Measurements from ENCODE around the gene YWHAB.
"Not testable (repeated sequence)": the region's sequence is repeated elsewhere in the genome, so short reads cannot be mapped to it uniquely, and the experiment has no call there.

Gene YWHAB

GRCh38 chr20:44885392-44886265 lies at the start of gene YWHAB:
Gene YWHAB (plus strand): TSS chr20:44885705. CDS start chr20:44901534, 15,829 bp downstream.
- DNase-seq (ENCODE audit: low spot score): peak; percentile 90

DNA sequence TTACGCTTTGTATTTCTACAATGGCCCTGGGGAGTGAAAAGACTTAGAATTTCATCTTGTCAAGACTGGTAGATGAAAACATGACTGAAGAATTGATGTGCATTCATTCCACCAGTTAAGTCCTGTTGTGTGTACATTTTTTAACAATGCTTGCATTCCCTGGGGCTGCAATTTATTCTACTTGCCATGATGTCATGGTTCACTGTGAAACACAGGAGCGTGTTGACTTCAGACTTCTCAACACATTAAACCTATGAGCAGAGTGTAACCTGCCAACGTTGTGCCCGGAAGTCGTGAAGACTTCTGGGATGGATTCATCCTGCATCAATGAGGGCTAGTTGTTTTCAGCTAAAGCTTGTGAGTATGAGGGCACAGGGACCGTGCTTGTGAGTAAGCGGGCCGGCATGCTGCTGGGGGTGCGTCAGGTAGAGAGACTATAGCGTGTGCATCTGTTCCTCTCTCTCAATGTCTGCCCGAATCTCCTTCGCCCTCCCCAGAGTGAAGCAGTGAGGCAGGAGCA lies 48.8 kb upstream of the YWHAB start:
- DNase-seq (ENCODE audit: low spot score): no peak

GRCh38 chr20:44837946-44838345 lies 47.6 kb upstream of the YWHAB start:
- no peak for DNase-seq (ENCODE audit: low spot score)

DNA sequence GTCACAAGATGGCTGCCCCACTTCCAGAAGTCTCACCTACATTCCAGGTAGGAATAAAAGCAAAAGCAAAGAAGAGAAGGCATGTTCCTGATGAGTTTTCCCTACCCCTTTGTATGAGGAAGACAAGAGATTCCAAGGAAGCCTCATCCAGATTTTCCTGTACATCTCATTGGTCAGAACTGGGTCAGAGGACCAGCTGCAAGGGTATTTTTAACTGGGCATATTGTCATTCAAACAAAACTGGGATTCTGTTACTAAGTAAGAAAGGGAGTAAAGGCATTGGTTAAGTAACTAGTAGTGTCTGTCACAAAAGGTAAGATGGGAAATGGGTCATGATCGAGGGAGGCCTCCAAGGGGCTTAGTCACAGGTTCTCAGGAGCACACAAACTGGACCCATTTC lies 47.0 kb upstream of the YWHAB start:
- DNase-seq (ENCODE audit: low spot score): no peak

GRCh38 chr20:44839481-44839880 lies 46.0 kb upstream of the YWHAB start:
- DNase-seq (ENCODE audit: low spot score): no peak

DNA sequence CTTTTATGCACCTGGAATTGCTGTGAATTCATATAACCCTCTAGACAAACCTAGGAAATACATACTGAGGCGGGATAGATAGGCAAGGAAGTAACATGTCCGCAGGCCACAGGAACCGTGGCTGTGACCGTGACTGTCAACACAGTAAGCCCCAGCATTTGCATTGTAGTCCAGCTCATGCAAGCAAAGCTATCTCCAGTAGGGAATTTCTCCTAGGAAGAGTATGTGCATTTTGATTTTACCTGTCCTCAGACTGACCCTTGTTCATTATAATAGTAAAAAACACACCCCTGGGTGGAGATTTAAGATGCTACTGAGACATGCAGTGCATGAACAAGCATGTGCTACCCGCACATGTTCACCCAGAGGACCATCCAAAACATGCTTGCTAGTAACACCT lies 44.7 kb upstream of the YWHAB start:
- DNase-seq (ENCODE audit: low spot score): no peak

DNA sequence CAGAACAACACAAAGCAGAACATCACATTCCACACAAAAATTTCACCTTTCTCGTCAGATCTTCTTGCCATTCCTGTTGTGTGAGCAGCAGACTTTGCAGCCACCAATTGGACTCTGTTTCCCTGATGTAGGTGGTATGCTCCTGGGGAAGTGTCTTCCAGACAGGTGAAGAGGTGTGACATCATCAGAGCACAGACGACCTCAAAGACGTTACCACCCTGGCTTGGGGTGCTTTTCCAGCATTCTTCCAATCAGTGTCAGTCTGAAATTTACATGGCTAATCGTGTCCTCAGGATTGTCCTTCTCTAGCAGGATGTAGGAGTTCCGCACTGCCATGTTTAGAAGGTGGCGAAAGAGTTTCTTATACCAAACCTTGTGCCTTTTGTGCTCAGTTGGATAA lies 43.5 kb upstream of the YWHAB start:
- DNase-seq (ENCODE audit: low spot score): no peak

DNA sequence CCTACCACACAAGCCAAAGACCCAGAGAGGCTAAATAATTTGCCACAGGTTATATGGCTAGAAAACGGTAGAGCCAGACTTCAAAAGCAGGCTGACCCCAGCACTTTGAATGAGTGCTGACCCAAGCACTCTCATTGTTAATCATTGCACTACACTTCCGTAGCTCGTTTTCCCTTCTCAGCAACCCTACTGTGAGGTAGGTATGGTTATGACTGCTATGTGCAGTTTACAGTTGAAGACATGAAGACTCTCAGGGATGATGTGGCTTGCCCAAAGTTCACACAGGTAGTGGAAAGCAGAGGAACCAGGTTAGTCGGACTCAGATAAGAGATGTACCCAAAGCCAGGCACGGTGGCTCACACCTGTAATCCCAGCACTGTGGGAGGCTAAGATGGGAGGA lies 41.6 kb upstream of the YWHAB start:
- DNase-seq (ENCODE audit: low spot score): no peak

DNA sequence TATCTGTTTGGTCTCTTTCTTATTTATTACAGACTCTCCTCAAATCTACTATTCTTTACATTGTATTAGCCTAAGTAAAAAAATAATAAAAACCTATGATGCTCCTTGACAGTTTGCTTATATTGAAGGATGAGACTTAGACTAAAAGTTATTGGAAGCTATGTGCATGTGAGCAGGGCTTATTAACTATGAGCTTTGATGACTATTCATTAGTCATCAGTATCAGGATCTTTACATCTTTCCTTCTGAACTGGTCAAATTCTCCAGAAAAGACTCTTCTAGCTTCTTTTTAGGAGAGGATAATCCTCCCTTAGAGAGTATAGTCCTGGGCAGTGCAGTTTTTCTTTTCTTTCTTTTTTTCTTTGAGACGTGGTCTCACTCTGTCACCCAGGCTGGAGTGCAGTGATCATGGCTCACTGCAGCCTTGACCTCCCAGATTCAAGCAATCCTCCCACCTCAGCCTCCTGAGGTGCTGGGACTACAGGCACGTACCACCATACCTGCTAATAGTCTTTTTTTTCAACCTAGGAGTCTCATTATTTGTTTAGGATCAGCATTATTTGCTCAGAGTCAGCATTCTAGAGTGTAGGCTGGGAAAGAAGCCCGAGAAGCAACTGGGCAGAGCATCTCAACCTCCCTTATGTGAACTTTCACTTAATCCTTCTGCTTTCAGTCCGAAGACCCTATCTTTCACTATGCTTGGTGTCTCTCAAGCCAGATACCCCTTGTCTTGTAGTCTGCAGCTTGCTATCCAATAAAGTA lies 37.1 kb upstream of the YWHAB start:
- DNase-seq (ENCODE audit: low spot score): no peak

GRCh38 chr20:44849703-44850102 lies 35.8 kb upstream of the YWHAB start:
- no peak for DNase-seq (ENCODE audit: low spot score)

GRCh38 chr20:44850272-44850671 lies 35.2 kb upstream of the YWHAB start:
- no peak for DNase-seq (ENCODE audit: low spot score)

DNA sequence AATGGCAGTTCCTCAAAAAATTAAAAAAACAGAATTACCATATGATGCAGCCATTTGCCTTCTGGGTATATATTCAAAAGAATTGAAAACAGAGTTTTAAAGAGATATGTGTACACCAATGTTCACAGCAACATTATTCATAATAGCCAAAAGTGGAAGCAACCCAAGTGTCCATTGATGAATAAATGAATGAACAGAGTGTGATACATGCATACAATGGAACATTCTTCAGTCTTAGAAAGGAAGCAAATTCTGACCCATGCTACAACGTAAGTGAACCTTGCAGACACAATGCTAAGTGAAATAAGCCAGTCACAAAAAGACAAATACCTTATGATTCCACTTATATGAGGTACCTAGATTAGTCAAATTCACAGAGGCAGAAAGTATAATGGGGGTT lies 34.7 kb upstream of the YWHAB start:
- DNase-seq (ENCODE audit: low spot score): no peak

GRCh38 chr20:44851545-44851944 lies 34.0 kb upstream of the YWHAB start:
- DNase-seq (ENCODE audit: low spot score): no peak

GRCh38 chr20:44856442-44856841 lies 29.1 kb upstream of the YWHAB start:
- DNase-seq (ENCODE audit: low spot score): no peak

DNA sequence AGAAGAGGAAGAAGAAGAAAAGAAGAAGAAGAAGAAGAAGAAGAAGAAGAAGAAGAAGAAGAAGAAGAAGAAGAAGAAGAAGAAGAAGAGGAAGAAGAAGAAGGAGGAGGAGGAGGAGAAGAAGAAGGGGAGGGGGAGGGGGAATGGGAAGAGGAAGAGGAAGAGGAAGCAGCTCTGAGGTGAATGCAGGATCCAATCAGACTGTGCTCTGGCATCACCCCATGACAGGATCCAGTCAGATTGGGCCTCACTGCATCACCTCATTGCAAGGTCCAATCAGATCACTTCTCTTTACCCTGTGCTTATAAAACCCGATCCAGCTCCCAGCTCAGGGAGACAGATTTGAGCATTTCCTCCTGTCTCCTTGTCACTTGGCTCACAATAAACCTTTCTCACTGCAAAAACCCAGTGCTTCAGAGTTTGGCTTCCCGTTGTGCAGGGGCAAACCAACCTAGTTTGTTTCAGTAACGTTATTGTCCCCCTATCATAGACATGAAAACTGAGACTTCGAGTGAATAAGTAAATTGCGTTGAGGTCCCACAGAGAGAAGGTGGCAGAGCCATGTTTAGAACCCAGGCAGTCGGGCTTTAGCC lies 28.6 kb upstream of the YWHAB start:
- DNase-seq (ENCODE audit: low spot score): no peak

- DNase-seq (ENCODE audit: low spot score): no peak
These were observed 26.7 kb upstream of the YWHAB start for GRCh38 chr20:44858606-44859360.

GRCh38 chr20:44861531-44862006 lies 23.9 kb upstream of the YWHAB start:
- DNase-seq (ENCODE audit: low spot score): no peak

DNA sequence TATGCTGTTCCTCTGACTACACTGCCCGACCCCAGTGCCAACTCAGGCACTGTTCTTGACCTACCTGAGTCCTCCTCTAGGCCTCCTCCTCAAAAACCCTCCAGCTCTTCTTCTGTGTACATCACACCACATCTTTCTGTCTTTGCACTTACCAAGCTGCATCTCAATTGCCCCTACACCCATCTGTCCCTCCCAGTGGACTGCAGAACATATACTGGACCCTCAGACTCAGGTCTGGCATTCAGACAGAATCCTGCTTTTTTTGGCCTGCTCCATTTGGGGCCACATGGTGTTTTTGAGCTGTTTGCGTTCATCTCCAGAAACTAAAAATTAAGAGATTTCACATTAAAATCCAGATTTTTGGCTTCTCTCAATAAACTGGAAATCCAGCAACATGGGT lies 23.2 kb upstream of the YWHAB start:
- DNase-seq (ENCODE audit: low spot score): no peak

GRCh38 chr20:44863365-44864084 lies 22.0 kb upstream of the YWHAB start:
- not testable (repeated sequence) for DNase-seq (ENCODE audit: low spot score)

GRCh38 chr20:44864493-44864892 lies 21.0 kb upstream of the YWHAB start:
- DNase-seq (ENCODE audit: low spot score): not testable (repeated sequence)

- no peak for DNase-seq (ENCODE audit: low spot score)
These were observed 18.7 kb upstream of the YWHAB start for GRCh38 chr20:44866703-44867335.
